ENCODE results near the gene BTF3. TPM values are rescaled to one million over a fixed set of nuclear protein-coding genes. Genes with fewer than 3 reads are reported as not detected.
"Not testable (repeated sequence)": the region's sequence is repeated elsewhere in the genome, so short reads cannot be mapped to it uniquely, and the experiment has no call there.

Gene BTF3
- total RNA-seq, 1 donor from 2014 or later: 664 TPM

GRCh38 chr5:73464016-73464745 is 34.1 kb upstream of the BTF3 start:
- H3K27ac Mint-ChIP-seq: no peak overlapping the region

GRCh38 chr5:73468638-73469037 is 29.6 kb upstream of the BTF3 start:
- H3K4me1 Mint-ChIP-seq (ENCODE audit: unreplicated experiment); H3K9me3 Mint-ChIP-seq; H3K4me3 Mint-ChIP-seq; H3K36me3 Mint-ChIP-seq; DNase-seq (ENCODE audit: extremely low spot score, unreplicated experiment); H3K27ac Mint-ChIP-seq: not testable (repeated sequence)
- peaks cover 26% of the 10 kb centered on the region for H3K27me3 Mint-ChIP-seq

More at GRCh38 chr5:73464016-73464745, 34.1 kb upstream of the BTF3 start:
- H3K4me3 Mint-ChIP-seq: no peak overlapping the region
- peaks cover 3% of the 10 kb centered on the region for H3K36me3 Mint-ChIP-seq
- no peak for DNase-seq (ENCODE audit: extremely low spot score, unreplicated experiment)
- no peaks in the 10 kb centered on the region for H3K4me1 Mint-ChIP-seq (ENCODE audit: unreplicated experiment)
- peaks cover 48% of the 10 kb centered on the region for H3K27me3 Mint-ChIP-seq
- TF ChIP-seq CTCF (conservative IDR thresholded peaks at IDR 0.05): no peak
- no peaks in the 10 kb centered on the region for H3K9me3 Mint-ChIP-seq

GRCh38 chr5:73469878-73470277 is 28.4 kb upstream of the BTF3 start:
- H3K27me3 Mint-ChIP-seq: peaks cover 20% of the 10 kb centered on the region
- no peak overlapping the region for H3K4me3 Mint-ChIP-seq
- peaks cover 3% of the 10 kb centered on the region for H3K36me3 Mint-ChIP-seq
- TF ChIP-seq CTCF (conservative IDR thresholded peaks at IDR 0.05): no peak
- no peak for DNase-seq (ENCODE audit: extremely low spot score, unreplicated experiment)
- no peak overlapping the region for H3K27ac Mint-ChIP-seq
- H3K9me3 Mint-ChIP-seq: no peaks in the 10 kb centered on the region
- H3K4me1 Mint-ChIP-seq (ENCODE audit: unreplicated experiment): no peaks in the 10 kb centered on the region

GRCh38 chr5:73471654-73472053 is 26.6 kb upstream of the BTF3 start:
- no peaks in the 10 kb centered on the region for H3K4me1 Mint-ChIP-seq (ENCODE audit: unreplicated experiment)
- DNase-seq (ENCODE audit: extremely low spot score, unreplicated experiment): no peak
- peaks cover 14% of the 10 kb centered on the region for H3K27me3 Mint-ChIP-seq
- H3K27ac Mint-ChIP-seq: no peak overlapping the region
- H3K36me3 Mint-ChIP-seq: peaks cover 3% of the 10 kb centered on the region
- TF ChIP-seq CTCF (conservative IDR thresholded peaks at IDR 0.05): no peak
- no peak overlapping the region for H3K4me3 Mint-ChIP-seq
- no peaks in the 10 kb centered on the region for H3K9me3 Mint-ChIP-seq

GRCh38 chr5:73472116-73472515 is 26.1 kb upstream of the BTF3 start:
- Mint-ChIP-seq H3K36me3 (peaks cover 3% of the 10 kb centered on the region), H3K4me3 (no peak overlapping the region), H3K9me3 (no peaks in the 10 kb centered on the region), H3K27me3 (peaks cover 10% of the 10 kb centered on the region), H3K4me1 (ENCODE audit: unreplicated experiment) (no peaks in the 10 kb centered on the region), H3K27ac (no peak overlapping the region)
- DNase-seq (ENCODE audit: extremely low spot score, unreplicated experiment): no peak
- no peak for TF ChIP-seq CTCF (conservative IDR thresholded peaks at IDR 0.05)

- TF ChIP-seq CTCF (conservative IDR thresholded peaks at IDR 0.05): no peak
- no peaks in the 10 kb centered on the region for H3K9me3 Mint-ChIP-seq
- H3K27ac Mint-ChIP-seq: no peak overlapping the region
- H3K4me1 Mint-ChIP-seq (ENCODE audit: unreplicated experiment): no peaks in the 10 kb centered on the region
- H3K4me3 Mint-ChIP-seq: no peak overlapping the region
- no peak for DNase-seq (ENCODE audit: extremely low spot score, unreplicated experiment)
- no peaks in the 10 kb centered on the region for H3K36me3 Mint-ChIP-seq
- H3K27me3 Mint-ChIP-seq: peaks cover 40% of the 10 kb centered on the region
Observed at GRCh38 chr5:73480500-73480899, 17.7 kb upstream of the BTF3 start.

Measured in type B pancreatic cell (in vitro differentiated cells).